ENCODE measurements around the gene GSTA3.
"Not testable (repeated sequence)": the region's sequence is repeated elsewhere in the genome, so short reads cannot be mapped to it uniquely, and the experiment has no call there.

Gene GSTA3

GRCh38 chr6:52914516-52914915, 5.0 kb upstream of the GSTA3 start:
- H3K27me3 ChIP-seq (ENCODE audit: control insufficient read depth, insufficient read depth, low read length): no peaks in the 10 kb centered on the region
- no peak overlapping the region for H3K27ac ChIP-seq (ENCODE audit: low read length)
- H3K36me3 ChIP-seq (ENCODE audit: control insufficient read depth, insufficient read depth, low read length): no peaks in the 10 kb centered on the region
- H3K4me3 ChIP-seq (ENCODE audit: low read length): no peak overlapping the region
- H3K4me1 ChIP-seq (ENCODE audit: control insufficient read depth, insufficient read depth, low read length): peaks cover 2% of the 10 kb centered on the region; the same call in 1 of the 2 replicates
- DNase-seq (ENCODE audit: low read depth, low spot score): no peak
- H3K9me3 ChIP-seq (ENCODE audit: control insufficient read depth, insufficient read depth, low read length): no peaks in the 10 kb centered on the region

GRCh38 chr6:52910091-52910490, 593 bp upstream of the GSTA3 start:
- no peak for DNase-seq (ENCODE audit: low read depth, low spot score)
- WGBS (ENCODE audit: insufficient coverage, insufficient read length): no CpG with 5 or more reads among the region's 4 CpGs

GRCh38 chr6:52909131-52909530, 367 bp downstream of the GSTA3 start:
- Histone ChIP-seq H3K4me3 (ENCODE audit: low read length) (no peak overlapping the region), H3K27ac (ENCODE audit: low read length) (no peak overlapping the region), H3K27me3 (ENCODE audit: control insufficient read depth, insufficient read depth, low read length) (no peaks in the 10 kb centered on the region), H3K4me1 (ENCODE audit: control insufficient read depth, insufficient read depth, low read length) (peaks cover 2% of the 10 kb centered on the region; the same call in 1 of the 2 replicates), H3K9me3 (ENCODE audit: control insufficient read depth, insufficient read depth, low read length) (no peaks in the 10 kb centered on the region), H3K36me3 (ENCODE audit: control insufficient read depth, insufficient read depth, low read length) (no peaks in the 10 kb centered on the region)
- no CpG with 5 or more reads among the region's 3 CpGs for WGBS (ENCODE audit: insufficient coverage, insufficient read length)
- DNase-seq (ENCODE audit: low read depth, low spot score): no peak

More at GRCh38 chr6:52910091-52910490, 593 bp upstream of the GSTA3 start:
- H3K4me3 ChIP-seq (ENCODE audit: low read length): no peak overlapping the region
- no peaks in the 10 kb centered on the region for H3K27me3 ChIP-seq (ENCODE audit: control insufficient read depth, insufficient read depth, low read length)
- peaks cover 2% of the 10 kb centered on the region; the same call in 1 of the 2 replicates for H3K4me1 ChIP-seq (ENCODE audit: control insufficient read depth, insufficient read depth, low read length)
- H3K27ac ChIP-seq (ENCODE audit: low read length): no peak overlapping the region
- no peaks in the 10 kb centered on the region for H3K9me3 ChIP-seq (ENCODE audit: control insufficient read depth, insufficient read depth, low read length)
- no peaks in the 10 kb centered on the region for H3K36me3 ChIP-seq (ENCODE audit: control insufficient read depth, insufficient read depth, low read length)

- no peak for DNase-seq (ENCODE audit: low read depth, low spot score)
- H3K27me3 ChIP-seq (ENCODE audit: control insufficient read depth, insufficient read depth, low read length): no peaks in the 10 kb centered on the region
- WGBS (ENCODE audit: insufficient coverage, insufficient read length): no CpG with 5 or more reads among the region's 2 CpGs
- H3K9me3 ChIP-seq (ENCODE audit: control insufficient read depth, insufficient read depth, low read length): no peaks in the 10 kb centered on the region
- peaks cover 2% of the 10 kb centered on the region; the same call in 1 of the 2 replicates for H3K4me1 ChIP-seq (ENCODE audit: control insufficient read depth, insufficient read depth, low read length)
- H3K27ac ChIP-seq (ENCODE audit: low read length): no peak overlapping the region
- no peak overlapping the region for H3K4me3 ChIP-seq (ENCODE audit: low read length)
- no peaks in the 10 kb centered on the region for H3K36me3 ChIP-seq (ENCODE audit: control insufficient read depth, insufficient read depth, low read length)
Measured at GRCh38 chr6:52908526-52908925, 972 bp downstream of the GSTA3 start.

DNA sequence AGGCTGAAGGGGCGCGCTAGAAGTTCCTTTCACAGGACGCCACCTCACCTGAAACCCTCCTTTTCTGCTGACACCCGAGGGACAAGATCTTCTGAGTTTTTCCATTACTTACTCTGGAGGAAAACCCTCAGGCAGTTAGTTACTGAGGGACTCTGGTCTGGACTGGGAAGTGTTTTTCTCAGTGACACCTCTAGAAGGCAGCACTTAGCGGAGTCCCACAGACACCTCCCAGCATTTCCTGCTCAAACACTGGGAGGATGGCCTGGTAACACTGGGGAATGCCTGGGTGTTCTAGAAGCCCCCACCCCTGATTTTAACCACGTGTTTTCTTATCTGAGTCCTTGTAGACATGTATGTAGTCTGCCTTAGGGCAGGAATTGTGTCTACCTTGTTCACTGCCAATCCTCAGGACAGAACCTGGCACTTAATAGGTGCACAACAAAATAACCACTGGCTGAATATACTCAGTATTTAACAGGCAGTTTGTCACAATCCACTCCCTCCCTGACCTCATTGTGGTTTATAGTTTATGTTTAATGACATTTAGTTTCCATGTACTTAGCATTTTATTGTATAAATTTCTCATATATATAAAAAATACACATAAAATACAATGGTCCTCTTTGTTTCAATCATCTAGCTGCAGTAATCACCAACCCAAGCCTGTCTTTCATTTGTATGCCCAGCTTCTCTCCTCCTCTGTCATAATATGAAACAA, 4.8 kb downstream of the GSTA3 start:
- Histone ChIP-seq H3K27me3 (ENCODE audit: control insufficient read depth, insufficient read depth, low read length) (no peaks in the 10 kb centered on the region), H3K4me1 (ENCODE audit: control insufficient read depth, insufficient read depth, low read length) (no peaks in the 10 kb centered on the region), H3K27ac (ENCODE audit: low read length) (no peak overlapping the region), H3K9me3 (ENCODE audit: control insufficient read depth, insufficient read depth, low read length) (no peaks in the 10 kb centered on the region), H3K4me3 (ENCODE audit: low read length) (no peak overlapping the region), H3K36me3 (ENCODE audit: control insufficient read depth, insufficient read depth, low read length) (no peaks in the 10 kb centered on the region)
- peak; percentile 27 for DNase-seq (ENCODE audit: low read depth, low spot score)
- no CpG with 5 or more reads among the region's 6 CpGs for WGBS (ENCODE audit: insufficient coverage, insufficient read length)

GRCh38 chr6:52900536-52900935, 9.0 kb downstream of the GSTA3 start:
- no CpG with 5 or more reads among the region's 4 CpGs for WGBS (ENCODE audit: insufficient coverage, insufficient read length)
- Histone ChIP-seq H3K4me1 (ENCODE audit: control insufficient read depth, insufficient read depth, low read length) (no peaks in the 10 kb centered on the region), H3K27ac (ENCODE audit: low read length) (no peak overlapping the region)

DNA sequence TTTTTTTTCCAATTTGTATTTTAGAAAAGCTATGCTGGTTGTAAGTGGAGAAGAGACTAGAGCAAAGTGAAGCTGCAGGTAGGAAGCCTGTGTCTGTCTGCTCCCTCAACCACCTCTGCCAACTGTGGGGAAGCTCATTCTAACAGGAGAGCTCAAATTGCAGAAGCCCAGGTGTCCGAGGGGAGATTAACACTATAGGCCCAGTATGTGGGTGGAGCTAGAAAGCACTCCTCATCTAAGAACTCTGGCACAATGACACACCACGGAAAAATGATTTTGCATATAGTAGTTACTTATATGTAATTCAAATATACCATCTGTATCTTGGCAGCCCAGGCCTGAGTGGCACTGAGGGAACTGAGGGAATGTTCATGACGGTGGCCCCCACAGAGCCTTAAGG, 13.7 kb downstream of the GSTA3 start:
- not testable (repeated sequence) for H3K27ac ChIP-seq (ENCODE audit: low read length); H3K27me3 ChIP-seq (ENCODE audit: control insufficient read depth, insufficient read depth, low read length); H3K4me3 ChIP-seq (ENCODE audit: low read length); H3K9me3 ChIP-seq (ENCODE audit: control insufficient read depth, insufficient read depth, low read length); H3K36me3 ChIP-seq (ENCODE audit: control insufficient read depth, insufficient read depth, low read length); DNase-seq (ENCODE audit: low read depth, low spot score); H3K4me1 ChIP-seq (ENCODE audit: control insufficient read depth, insufficient read depth, low read length)
- no CpG with 5 or more reads among the region's 3 CpGs for WGBS (ENCODE audit: insufficient coverage, insufficient read length)

More at GRCh38 chr6:52900536-52900935, 9.0 kb downstream of the GSTA3 start:
- DNase-seq (ENCODE audit: low read depth, low spot score): no peak
- Histone ChIP-seq H3K4me3 (ENCODE audit: low read length) (no peak overlapping the region), H3K27me3 (ENCODE audit: control insufficient read depth, insufficient read depth, low read length) (no peaks in the 10 kb centered on the region), H3K36me3 (ENCODE audit: control insufficient read depth, insufficient read depth, low read length) (no peaks in the 10 kb centered on the region), H3K9me3 (ENCODE audit: control insufficient read depth, insufficient read depth, low read length) (no peaks in the 10 kb centered on the region; the same call in 1 of the 2 replicates)

- no peak overlapping the region for H3K27ac ChIP-seq (ENCODE audit: low read length)
- H3K4me1 ChIP-seq (ENCODE audit: control insufficient read depth, insufficient read depth, low read length): no peaks in the 10 kb centered on the region
- no peak for DNase-seq (ENCODE audit: low read depth, low spot score)
- no peaks in the 10 kb centered on the region for H3K36me3 ChIP-seq (ENCODE audit: control insufficient read depth, insufficient read depth, low read length)
- WGBS (ENCODE audit: insufficient coverage, insufficient read length): no CpG with 5 or more reads among the region's 2 CpGs
- no peak overlapping the region for H3K4me3 ChIP-seq (ENCODE audit: low read length)
- no peaks in the 10 kb centered on the region; the same call in 1 of the 2 replicates for H3K9me3 ChIP-seq (ENCODE audit: control insufficient read depth, insufficient read depth, low read length)
- H3K27me3 ChIP-seq (ENCODE audit: control insufficient read depth, insufficient read depth, low read length): no peaks in the 10 kb centered on the region
Measured at GRCh38 chr6:52894285-52894684, 15.2 kb downstream of the GSTA3 start.

GRCh38 chr6:52893803-52894202, 15.7 kb downstream of the GSTA3 start:
- Histone ChIP-seq H3K27me3 (ENCODE audit: control insufficient read depth, insufficient read depth, low read length) (no peaks in the 10 kb centered on the region), H3K4me1 (ENCODE audit: control insufficient read depth, insufficient read depth, low read length) (no peaks in the 10 kb centered on the region)
- no CpG with 5 or more reads among the region's 2 CpGs for WGBS (ENCODE audit: insufficient coverage, insufficient read length)

DNA sequence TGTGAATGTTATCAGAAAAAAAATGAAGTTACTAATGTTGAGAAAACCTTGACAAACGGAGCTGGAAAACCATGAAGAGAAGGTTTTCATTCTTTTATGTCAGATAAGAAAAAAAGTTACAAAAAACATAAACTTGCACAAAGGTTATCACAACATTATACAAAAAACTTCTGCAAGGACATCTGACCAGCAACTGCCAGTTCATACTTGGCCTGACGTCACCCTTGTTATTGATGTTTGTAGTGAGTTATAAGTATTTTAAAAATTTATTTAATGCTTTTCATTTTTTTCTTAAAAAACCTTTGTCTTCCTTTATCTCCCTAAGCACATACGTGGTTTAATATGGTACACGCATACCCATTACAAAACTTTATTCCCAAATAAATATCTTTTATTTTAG, 16.3 kb downstream of the GSTA3 start:
- DNase-seq (ENCODE audit: low read depth, low spot score): no peak
- H3K27me3 ChIP-seq (ENCODE audit: control insufficient read depth, insufficient read depth, low read length): no peaks in the 10 kb centered on the region
- H3K9me3 ChIP-seq (ENCODE audit: control insufficient read depth, insufficient read depth, low read length): no peaks in the 10 kb centered on the region; the same call in 1 of the 2 replicates
- H3K4me3 ChIP-seq (ENCODE audit: low read length): no peak overlapping the region
- WGBS (ENCODE audit: insufficient coverage, insufficient read length): 100% methylated on average over 2 of the region's 4 CpGs
- no peak overlapping the region for H3K27ac ChIP-seq (ENCODE audit: low read length)
- no peaks in the 10 kb centered on the region for H3K36me3 ChIP-seq (ENCODE audit: control insufficient read depth, insufficient read depth, low read length)
- no peaks in the 10 kb centered on the region for H3K4me1 ChIP-seq (ENCODE audit: control insufficient read depth, insufficient read depth, low read length)

More at GRCh38 chr6:52893803-52894202, 15.7 kb downstream of the GSTA3 start:
- Histone ChIP-seq H3K27ac (ENCODE audit: low read length) (no peak overlapping the region), H3K9me3 (ENCODE audit: control insufficient read depth, insufficient read depth, low read length) (no peaks in the 10 kb centered on the region; the same call in 1 of the 2 replicates), H3K4me3 (ENCODE audit: low read length) (no peak overlapping the region), H3K36me3 (ENCODE audit: control insufficient read depth, insufficient read depth, low read length) (no peaks in the 10 kb centered on the region)
- no peak for DNase-seq (ENCODE audit: low read depth, low spot score)

- no peak for DNase-seq (ENCODE audit: low read depth, low spot score)
- H3K4me3 ChIP-seq (ENCODE audit: low read length): no peak overlapping the region
- no peaks in the 10 kb centered on the region for H3K27me3 ChIP-seq (ENCODE audit: control insufficient read depth, insufficient read depth, low read length)
- H3K4me1 ChIP-seq (ENCODE audit: control insufficient read depth, insufficient read depth, low read length): no peaks in the 10 kb centered on the region
- H3K27ac ChIP-seq (ENCODE audit: low read length): no peak overlapping the region
- no CpG with 5 or more reads among the region's 3 CpGs for WGBS (ENCODE audit: insufficient coverage, insufficient read length)
- H3K36me3 ChIP-seq (ENCODE audit: control insufficient read depth, insufficient read depth, low read length): no peaks in the 10 kb centered on the region
- H3K9me3 ChIP-seq (ENCODE audit: control insufficient read depth, insufficient read depth, low read length): no peaks in the 10 kb centered on the region
Measured at GRCh38 chr6:52890018-52890417, 19.5 kb downstream of the GSTA3 start.
